OCI-LY3 (cell line): ENCODE measurements around the gene RNASE4.

Experiments used
- CTCF ChIP-seq: fragments of 200-600, 300-600 bp; sonication (generic); IDR thresholded peaks from 2 replicates; pipeline ENCODE4 v1.5.1; 2014; ENCODE audit warnings: antibody characterized with exemption, low read length, low read depth
- EZH2phosphoT487 ChIP-seq: fragments of 200-600 bp; shearing (Covaris generic); IDR thresholded peaks from 2 replicates; pipeline ENCODE4 v1.6.1; 2018; ENCODE audit warnings: antibody characterized with exemption, mixed run types, low read depth

GRCh38 chr14:20722016-20722415 lies 37.7 kb downstream of the RNASE4 start:
- no peak for TF ChIP-seq CTCF
- TF ChIP-seq EZH2phosphoT487: no peak
